Subcutaneous adipose tissue (tissue), 4 donors: ENCODE measurements around the gene CFAP157. TPM values are rescaled to one million over a fixed set of nuclear protein-coding genes. Genes with fewer than 3 reads are reported as not detected.

Experiments used
- total RNA-seq, 4 donors: library from RNA; depleted of rRNA; stranded (reverse); fragments of >200 nt; gene quantifications; one replicate each; pipeline ENCODE4 v1.1.0, GENCODE V29; 2016
- TF ChIP-seq, protein P1 (sequence below): fragments of 450-650 bp; IDR thresholded peaks from one replicate; pipeline ENCODE4 v1.5.1; 2016; ENCODE audit warnings: low read depth, mild to moderate bottlenecking, control low read depth, antibody characterized with exemption, moderate library complexity

CFAP157 gene
- total RNA-seq, 4 donors from 2014 or later = not detected

DNA sequence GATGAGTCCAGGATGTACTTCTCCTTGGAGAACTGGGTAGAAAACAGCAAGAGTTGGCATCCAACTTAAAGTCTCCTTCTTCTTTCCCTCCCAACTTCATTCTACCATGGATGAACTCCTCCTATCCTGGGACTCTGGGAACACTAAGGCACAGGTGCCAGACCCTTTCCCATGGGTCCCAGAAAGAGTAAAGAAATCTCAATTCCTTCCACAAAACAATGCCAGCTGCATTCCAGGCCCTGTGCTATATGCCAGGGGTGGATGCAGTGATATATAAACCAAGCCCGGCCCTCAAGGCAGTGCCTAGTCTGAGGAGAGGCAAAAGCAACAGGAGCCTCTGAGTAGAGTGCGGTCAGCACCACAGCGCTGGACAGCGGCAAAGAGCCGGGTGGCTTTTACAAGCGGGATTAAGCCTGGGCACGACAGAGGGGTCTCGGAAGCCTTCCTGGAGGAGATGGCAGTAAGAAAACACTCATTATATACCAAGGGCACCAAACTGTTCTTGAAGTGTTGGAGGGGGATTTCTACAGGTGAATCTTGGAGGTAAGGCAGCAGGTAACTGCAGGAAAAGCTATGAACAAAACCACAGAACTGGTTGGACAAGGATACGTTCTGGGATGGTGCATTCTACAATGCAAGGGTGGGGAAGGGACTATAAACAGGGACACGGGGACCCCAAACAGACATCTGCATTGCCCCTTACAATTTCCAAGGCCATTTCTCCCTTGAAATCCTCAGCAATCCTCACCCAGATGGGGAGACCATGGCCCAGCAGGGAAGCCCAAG lies 44.7 kb downstream of the CFAP157 start:
- TF ChIP-seq, protein P1, sequence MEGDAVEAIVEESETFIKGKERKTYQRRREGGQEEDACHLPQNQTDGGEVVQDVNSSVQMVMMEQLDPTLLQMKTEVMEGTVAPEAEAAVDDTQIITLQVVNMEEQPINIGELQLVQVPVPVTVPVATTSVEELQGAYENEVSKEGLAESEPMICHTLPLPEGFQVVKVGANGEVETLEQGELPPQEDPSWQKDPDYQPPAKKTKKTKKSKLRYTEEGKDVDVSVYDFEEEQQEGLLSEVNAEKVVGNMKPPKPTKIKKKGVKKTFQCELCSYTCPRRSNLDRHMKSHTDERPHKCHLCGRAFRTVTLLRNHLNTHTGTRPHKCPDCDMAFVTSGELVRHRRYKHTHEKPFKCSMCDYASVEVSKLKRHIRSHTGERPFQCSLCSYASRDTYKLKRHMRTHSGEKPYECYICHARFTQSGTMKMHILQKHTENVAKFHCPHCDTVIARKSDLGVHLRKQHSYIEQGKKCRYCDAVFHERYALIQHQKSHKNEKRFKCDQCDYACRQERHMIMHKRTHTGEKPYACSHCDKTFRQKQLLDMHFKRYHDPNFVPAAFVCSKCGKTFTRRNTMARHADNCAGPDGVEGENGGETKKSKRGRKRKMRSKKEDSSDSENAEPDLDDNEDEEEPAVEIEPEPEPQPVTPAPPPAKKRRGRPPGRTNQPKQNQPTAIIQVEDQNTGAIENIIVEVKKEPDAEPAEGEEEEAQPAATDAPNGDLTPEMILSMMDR = no peak

DNA sequence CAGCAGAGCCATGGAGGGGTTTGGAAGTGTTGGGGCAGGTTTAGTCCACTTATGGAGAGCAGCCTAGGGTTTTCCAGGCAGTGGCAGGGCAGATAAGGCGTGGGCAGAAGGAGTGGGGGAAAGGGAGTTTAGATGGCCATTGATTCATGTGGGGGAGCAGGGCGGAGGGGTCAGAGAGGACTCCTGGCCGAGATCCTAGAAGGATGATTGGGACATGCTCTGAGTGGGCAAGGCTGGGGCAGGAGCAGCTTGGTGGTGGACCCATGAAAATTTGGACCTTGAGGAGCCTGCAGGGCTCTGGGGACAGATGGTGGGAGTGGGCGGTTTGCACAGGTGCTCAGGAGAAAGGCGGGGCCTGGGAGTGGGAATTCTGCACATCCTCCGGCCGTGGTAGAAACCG lies 46.4 kb downstream of the CFAP157 start:
- TF ChIP-seq, protein P1 = no peak

DNA sequence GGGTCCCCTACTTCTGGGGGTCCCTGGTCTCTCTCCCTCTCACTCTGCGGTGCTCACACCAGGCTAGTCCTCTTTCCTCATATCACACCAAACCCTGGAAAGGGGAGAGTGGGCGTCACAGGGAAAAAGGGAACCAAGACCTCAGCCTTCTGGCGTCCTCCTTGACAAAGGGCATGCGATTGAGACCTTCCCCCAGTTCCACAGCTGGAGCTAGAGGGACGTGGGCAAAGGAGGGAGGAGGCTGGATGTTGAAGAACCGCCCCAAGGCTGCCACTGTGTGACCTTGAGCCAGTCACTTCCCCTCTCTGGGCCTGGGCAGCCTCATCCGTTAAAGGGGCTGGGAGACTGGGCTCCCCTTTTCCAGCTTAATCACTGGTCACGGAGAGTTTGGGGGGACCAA lies 46.8 kb downstream of the CFAP157 start:
- TF ChIP-seq, protein P1 = no peak

DNA sequence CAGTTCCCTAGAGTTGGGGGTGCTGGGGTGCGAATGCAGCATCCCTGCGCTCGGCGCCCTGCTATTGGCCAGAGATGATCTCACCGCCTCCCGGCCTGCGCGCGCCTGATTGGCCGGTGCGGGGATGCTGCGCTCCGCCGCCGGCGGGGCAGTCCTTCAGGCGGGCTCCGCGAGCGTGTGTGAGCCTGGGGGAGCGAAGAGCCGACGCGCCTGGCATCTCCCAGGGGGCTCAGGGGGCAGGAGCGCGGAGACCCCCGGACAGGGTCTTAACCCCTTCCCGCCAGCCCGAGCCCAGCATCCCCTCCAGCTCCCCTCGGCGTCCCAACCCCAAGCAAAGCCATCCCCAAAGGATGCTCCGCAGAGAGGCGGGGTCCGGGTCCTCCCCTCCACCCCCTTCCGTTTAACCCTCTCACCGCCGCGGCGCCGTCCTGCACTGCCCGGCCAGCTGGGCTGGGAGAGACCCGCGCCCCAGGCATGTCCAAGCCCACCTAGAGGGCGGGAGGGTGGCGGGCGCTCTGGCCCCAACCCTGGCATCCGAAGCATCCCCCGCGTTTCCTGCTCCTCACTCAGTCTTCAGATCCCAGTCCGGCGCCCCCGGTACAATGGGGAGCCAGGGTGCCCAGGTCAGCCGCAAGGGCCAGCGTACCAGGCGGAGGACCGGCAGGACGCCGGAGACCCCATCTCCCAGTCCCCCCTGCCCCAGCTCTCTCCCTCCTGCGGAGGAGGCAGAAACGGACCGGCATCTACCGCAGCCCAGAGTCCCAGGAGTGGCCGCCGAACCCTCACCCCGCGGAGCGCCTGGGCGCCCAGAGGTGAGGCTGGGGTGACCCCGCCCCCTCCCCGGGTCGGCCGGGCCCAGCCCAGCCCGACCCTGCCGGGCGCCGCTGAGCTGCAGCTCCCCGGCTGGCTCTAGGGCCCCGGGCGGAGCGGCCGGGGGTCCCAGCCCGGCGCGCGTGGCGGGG lies 47.6 kb downstream of the CFAP157 start:
- TF ChIP-seq, protein P1 = no peak

DNA sequence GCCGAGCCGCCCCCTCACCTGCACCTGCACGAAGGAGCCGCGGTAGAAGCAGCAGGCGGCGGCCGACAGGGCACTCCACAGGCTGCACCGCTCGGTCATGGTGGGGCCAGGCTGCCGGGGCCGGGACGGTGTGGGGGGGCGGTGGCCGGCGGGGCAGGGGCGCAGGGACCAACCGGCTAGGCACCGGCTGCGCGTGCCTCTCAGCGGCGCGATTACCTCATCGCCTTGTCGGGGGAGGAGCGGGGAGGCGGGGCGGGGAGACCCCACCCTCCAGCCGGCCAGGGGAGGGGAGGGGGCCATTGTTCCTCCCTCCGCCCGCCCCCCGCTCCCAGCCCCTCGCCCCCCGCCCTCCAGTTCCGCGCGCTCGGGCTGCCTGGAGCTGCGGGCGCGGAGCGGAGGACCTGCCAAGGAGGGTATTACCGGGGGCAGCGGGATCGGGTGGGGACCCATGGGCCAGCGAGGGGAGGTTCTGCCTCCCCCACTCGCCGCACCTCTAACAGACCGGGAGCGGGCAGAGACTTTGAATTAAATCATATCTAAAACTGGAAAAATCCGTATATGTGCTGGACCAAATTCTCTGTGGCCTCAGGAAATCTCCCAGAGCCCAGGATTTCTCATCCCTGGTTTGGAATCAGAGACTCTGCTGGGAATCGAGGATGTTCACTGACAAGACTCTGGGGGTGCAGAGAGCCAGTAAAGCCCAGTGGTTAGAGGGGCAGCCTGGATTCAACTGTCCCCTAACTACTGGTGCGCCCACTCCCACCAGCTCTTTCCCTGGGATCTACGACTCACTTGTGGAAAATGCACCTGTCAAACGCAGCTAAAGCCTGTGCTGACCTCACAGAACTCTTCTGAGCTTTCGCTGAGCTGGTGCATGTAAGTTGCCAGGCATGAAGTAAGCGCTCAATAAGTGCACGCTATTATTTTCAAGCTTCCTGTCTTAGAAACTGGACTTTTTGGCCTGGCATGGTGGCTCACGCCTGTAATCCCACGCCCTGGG lies 48.6 kb downstream of the CFAP157 start:
- TF ChIP-seq, protein P1 = no peak

DNA sequence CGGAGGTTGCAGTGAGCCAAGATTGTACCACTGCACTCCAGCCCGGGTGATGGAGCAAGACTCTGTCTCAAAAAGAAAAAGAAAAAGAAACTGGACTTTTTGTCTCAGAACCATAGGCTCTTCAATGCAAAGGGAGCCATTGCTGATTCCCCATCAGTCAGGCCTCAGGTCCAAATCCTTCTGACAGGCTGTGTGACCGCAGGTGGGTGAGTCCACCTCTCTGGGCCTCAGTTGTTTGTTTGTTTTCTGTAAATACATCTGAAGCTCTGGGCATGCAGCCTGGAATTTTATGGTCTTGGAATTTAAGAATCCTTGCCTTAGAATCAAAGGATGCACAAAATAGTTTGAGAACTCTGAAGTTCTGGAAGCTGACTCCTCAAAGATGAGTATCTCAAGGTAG lies 49.4 kb downstream of the CFAP157 start:
- TF ChIP-seq, protein P1 = no peak
